ENCODE data around the gene LRRC9.
"Not testable (repeated sequence)": the region's sequence is repeated elsewhere in the genome, so short reads cannot be mapped to it uniquely, and the experiment has no call there.

Gene LRRC9

GRCh38 chr14:59919570-59920377 lies at the start of gene LRRC9:
LRRC9 (plus strand) TSS chr14:59920144.
- no peak for DNase-seq (ENCODE audit: low read depth in 4 of 4, low spot score in 1 of 4)

GRCh38 chr14:59870277-59871165 lies 49.4 kb upstream of the LRRC9 start, which contains the start of gene RTN1:
RTN1 (minus strand) TSS chr14:59870776; CDS start chr14:59870630, 146 bp downstream.
- peak in 1 of 4 experiments; percentile 11 for DNase-seq (ENCODE audit: low read depth in 4 of 4, low spot score in 1 of 4)

- no peak for DNase-seq (ENCODE audit: low read depth in 4 of 4, low spot score in 1 of 4)
Measured at GRCh38 chr14:59871166-59871495, 48.8 kb upstream of the LRRC9 start.

- no peak for DNase-seq (ENCODE audit: low read depth in 4 of 4, low spot score in 1 of 4)
Measured at GRCh38 chr14:59882957-59883356, 37.0 kb upstream of the LRRC9 start.

- no peak for DNase-seq (ENCODE audit: low read depth in 4 of 4, low spot score in 1 of 4)
Measured at GRCh38 chr14:59890676-59891075, 29.3 kb upstream of the LRRC9 start.

GRCh38 chr14:59895721-59896120 lies 24.2 kb upstream of the LRRC9 start:
- DNase-seq (ENCODE audit: low read depth in 4 of 4, low spot score in 1 of 4) = no peak

- no peak for DNase-seq (ENCODE audit: low read depth in 4 of 4, low spot score in 1 of 4)
Measured at GRCh38 chr14:59897757-59898383, 22.1 kb upstream of the LRRC9 start.

GRCh38 chr14:59900556-59900955 lies 19.4 kb upstream of the LRRC9 start:
- no peak for DNase-seq (ENCODE audit: low read depth in 4 of 4, low spot score in 1 of 4)

- DNase-seq (ENCODE audit: low read depth in 4 of 4, low spot score in 1 of 4) = no peak
Measured at GRCh38 chr14:59904184-59904583, 15.8 kb upstream of the LRRC9 start.

GRCh38 chr14:59905188-59905587 lies 14.8 kb upstream of the LRRC9 start:
- no peak for DNase-seq (ENCODE audit: low read depth in 4 of 4, low spot score in 1 of 4)

GRCh38 chr14:59912443-59912842 lies 7.5 kb upstream of the LRRC9 start:
- DNase-seq (ENCODE audit: low read depth in 4 of 4, low spot score in 1 of 4) = no peak

- no peak for DNase-seq (ENCODE audit: low read depth in 4 of 4, low spot score in 1 of 4)
Measured at GRCh38 chr14:59913187-59913586, 6.8 kb upstream of the LRRC9 start.

GRCh38 chr14:59918824-59919569 lies 947 bp upstream of the LRRC9 start:
- DNase-seq (ENCODE audit: low read depth in 4 of 4, low spot score in 1 of 4) = no peak

- DNase-seq (ENCODE audit: low read depth in 4 of 4, low spot score in 1 of 4) = no peak
Measured at GRCh38 chr14:59920378-59920683, 387 bp downstream of the LRRC9 start.

GRCh38 chr14:59925797-59926196 lies 5.9 kb downstream of the LRRC9 start:
- DNase-seq (ENCODE audit: low read depth in 4 of 4, low spot score in 1 of 4) = no peak

GRCh38 chr14:59926534-59926933 lies 6.6 kb downstream of the LRRC9 start:
- no peak for DNase-seq (ENCODE audit: low read depth in 4 of 4, low spot score in 1 of 4)

- no peak for DNase-seq (ENCODE audit: low read depth in 4 of 4, low spot score in 1 of 4)
Measured at GRCh38 chr14:59931237-59931636, 11.3 kb downstream of the LRRC9 start.

- no peak for DNase-seq (ENCODE audit: low read depth in 4 of 4, low spot score in 1 of 4)
Measured at GRCh38 chr14:59936145-59936544, 16.2 kb downstream of the LRRC9 start.

- DNase-seq (ENCODE audit: low read depth in 4 of 4, low spot score in 1 of 4) = no peak
Measured at GRCh38 chr14:59939828-59940227, 19.9 kb downstream of the LRRC9 start.

GRCh38 chr14:59942296-59942862 lies 22.4 kb downstream of the LRRC9 start:
- DNase-seq (ENCODE audit: low read depth in 4 of 4, low spot score in 1 of 4) = not testable (repeated sequence)

- no peak for DNase-seq (ENCODE audit: low read depth in 4 of 4, low spot score in 1 of 4)
Measured at GRCh38 chr14:59944909-59945308, 25.0 kb downstream of the LRRC9 start.

Data from stimulated activated CD4-positive, alpha-beta T cell treated with anti-CD3 and anti-CD28 coated beads, Interleukin-1b, Interleukin-23, amount 100 ng/mL, for 24 hours (primary cell).